Brain microvascular endothelial cell (primary cell): ENCODE measurements around the gene SLC35B1.

Experiments used
- DNase-seq: peaks from one replicate; pipeline ENCODE4 v3.0.0-alpha.2; 2020
- H3K27ac ChIP-seq: fragments of 250-450 bp; sonication (Bioruptor Pico); 2 replicates; pipeline ENCODE4 v1.5.1; 2020; ENCODE audit warnings: mild to moderate bottlenecking, moderate library complexity
- H3K27me3 ChIP-seq: fragments of 250-450 bp; sonication (Bioruptor Pico); replicated peaks from 2 replicates; pipeline ENCODE4 v1.5.1; 2020; ENCODE audit warnings: mild to moderate bottlenecking
- H3K36me3 ChIP-seq: fragments of 250-450 bp; sonication (Bioruptor Pico); replicated peaks from 2 replicates; pipeline ENCODE4 v1.5.1; 2020; ENCODE audit warnings: mild to moderate bottlenecking
- H3K4me3 ChIP-seq: 2 replicates; pipeline ENCODE4 v1.5.1; 2011; ENCODE audit warnings: low read depth, mild to moderate bottlenecking, control low read depth, low read length, moderate library complexity
- CTCF ChIP-seq: IDR thresholded peaks from 2 replicates; pipeline ENCODE4 v1.5.1; 2011; ENCODE audit warnings: low read depth, mild to moderate bottlenecking, moderate library complexity, low read length, control low read depth, inconsistent platforms; ENCODE audit errors: missing control alignments
- in situ Hi-C: cut with HindIII; loops from 2 replicates; pipeline ENCODE4 v1.10.0; 2017; ENCODE audit warnings: low sequenced_read_pairs, low pct_ligation_motif_present

SLC35B1 gene

GRCh38 chr17:49722066-49722465 is 14.3 kb upstream of the SLC35B1 start:
- in situ Hi-C loops, result no loop called here
- Histone ChIP-seq H3K4me3 (no peak overlapping the region), H3K27me3 (no peaks in the 10 kb centered on the region), H3K36me3 (no peaks in the 10 kb centered on the region), H3K27ac (no peak overlapping the region)
- no peak for TF ChIP-seq CTCF
- DNase-seq, result no peak

GRCh38 chr17:49717371-49717861 is 9.7 kb upstream of the SLC35B1 start:
- no peak for TF ChIP-seq CTCF
- no peaks in the 10 kb centered on the region for H3K36me3 ChIP-seq
- DNase-seq, result no peak
- in situ Hi-C loops, result no loop called here
- no peak overlapping the region for H3K27ac ChIP-seq
- H3K4me3 ChIP-seq, result no peak overlapping the region
- no peaks in the 10 kb centered on the region for H3K27me3 ChIP-seq

DNA sequence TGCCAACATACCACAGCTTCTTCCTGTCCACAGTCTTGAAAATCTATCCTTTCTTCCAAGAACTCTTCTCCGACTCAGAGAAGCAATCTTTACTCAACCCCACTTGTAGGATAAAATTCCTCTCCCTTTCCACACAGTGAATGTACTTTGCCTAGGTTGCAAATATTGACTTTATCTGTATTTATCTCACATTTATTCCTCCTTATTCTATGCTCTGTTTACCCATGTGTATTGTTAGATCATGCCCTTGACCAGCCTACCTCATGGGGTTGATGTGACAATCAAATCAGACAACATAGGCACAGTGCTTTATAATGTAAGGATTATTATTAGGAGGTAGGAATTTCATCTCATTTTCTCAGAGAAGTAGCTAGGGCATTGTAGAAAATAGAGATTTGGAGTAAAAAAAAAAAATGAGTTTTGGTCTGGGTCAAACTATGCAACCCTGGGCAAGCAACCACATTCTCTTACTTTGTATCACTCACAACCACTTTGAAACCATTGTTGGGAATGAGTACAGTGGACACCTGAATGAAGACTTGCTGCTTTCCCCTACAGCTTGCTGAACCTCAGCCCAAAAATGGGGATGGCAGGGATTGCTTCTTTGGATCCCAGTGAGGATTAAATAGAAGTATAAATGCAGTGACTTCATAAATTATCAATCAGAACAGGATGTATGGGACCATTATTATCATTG is 9.1 kb upstream of the SLC35B1 start:
- Histone ChIP-seq H3K36me3 (no peaks in the 10 kb centered on the region), H3K4me3 (no peak overlapping the region), H3K27ac (no peak overlapping the region), H3K27me3 (no peaks in the 10 kb centered on the region)
- no peak for DNase-seq
- no peak for TF ChIP-seq CTCF
- in situ Hi-C loops, result no loop called here

- in situ Hi-C loops, result no loop called here
- no peak for DNase-seq
- no peaks in the 10 kb centered on the region for H3K36me3 ChIP-seq
- no peak overlapping the region for H3K27ac ChIP-seq
- no peak overlapping the region for H3K4me3 ChIP-seq
- no peaks in the 10 kb centered on the region for H3K27me3 ChIP-seq
- TF ChIP-seq CTCF, result no peak
Observed at GRCh38 chr17:49715717-49716279, 8.0 kb upstream of the SLC35B1 start.

GRCh38 chr17:49715216-49715615 is 7.5 kb upstream of the SLC35B1 start:
- no peak for DNase-seq
- Histone ChIP-seq H3K4me3 (no peak overlapping the region), H3K27me3 (no peaks in the 10 kb centered on the region), H3K36me3 (no peaks in the 10 kb centered on the region), H3K27ac (no peak overlapping the region)
- no peak for TF ChIP-seq CTCF
- in situ Hi-C loops, result no loop called here
